C4-2B (cell line): ENCODE measurements around the gene PTPRN2.
"Not testable (repeated sequence)": the region's sequence is repeated elsewhere in the genome, so short reads cannot be mapped to it uniquely, and the experiment has no call there.

ENCODE experiments used
- H3K27ac ChIP-seq: fragments of 450-650 bp; 2 replicates; pipeline ENCODE4 v1.5.1; 2017
- CTCF ChIP-seq: fragments of 450-650 bp; conservative IDR thresholded peaks from 2 replicates; pipeline ENCODE4 v1.5.1; 2017; ENCODE audit warnings: mild to moderate bottlenecking
- ZFX ChIP-seq: fragments of 450-650 bp; IDR thresholded peaks from 2 replicates; pipeline ENCODE4 v1.6.1; 2017

The PTPRN2 gene

GRCh38 chr7:157853076-157853788 is 734.4 kb downstream of the PTPRN2 start:
- TF ChIP-seq CTCF (no peak), ZFX (no peak)
- no peak overlapping the region for H3K27ac ChIP-seq

GRCh38 chr7:157851501-157852067 is 736.0 kb downstream of the PTPRN2 start:
- TF ChIP-seq CTCF (no peak), ZFX (no peak)
- H3K27ac ChIP-seq = peak overlapping the region; percentile 14

- peak overlapping the region; percentile 14; the same call in 1 of the 2 replicates for H3K27ac ChIP-seq
- TF ChIP-seq ZFX (no peak), CTCF (no peak)
Observed at GRCh38 chr7:157850481-157851444, 736.9 kb downstream of the PTPRN2 start.

- TF ChIP-seq CTCF = no peak
- no peak for TF ChIP-seq ZFX
- H3K27ac ChIP-seq = no peak overlapping the region
Observed at GRCh38 chr7:157849726-157850125, 737.9 kb downstream of the PTPRN2 start.

GRCh38 chr7:157849341-157849596 is 738.4 kb downstream of the PTPRN2 start:
- TF ChIP-seq ZFX (no peak), CTCF (no peak)

GRCh38 chr7:157848508-157849340 is 738.9 kb downstream of the PTPRN2 start:
- no peak overlapping the region for H3K27ac ChIP-seq
- TF ChIP-seq ZFX (no peak), CTCF (no peak)

More at GRCh38 chr7:157849341-157849596, 738.4 kb downstream of the PTPRN2 start:
- H3K27ac ChIP-seq = no peak overlapping the region

GRCh38 chr7:157847756-157848487 is 739.7 kb downstream of the PTPRN2 start:
- not testable (repeated sequence) for H3K27ac ChIP-seq

GRCh38 chr7:157846746-157847145 is 740.9 kb downstream of the PTPRN2 start:
- H3K27ac ChIP-seq = not testable (repeated sequence)
